Panc1 (cell line): ENCODE measurements around the gene PDGFD.

ENCODE experiments used
- CTCF ChIP-seq: fragments of 450-650 bp; IDR thresholded peaks from 2 replicates; pipeline ENCODE4 v1.5.1; 2017; ENCODE audit warnings: mild to moderate bottlenecking
- SIN3A ChIP-seq: IDR thresholded peaks from 2 replicates; pipeline ENCODE4 v1.6.1; 2012; ENCODE audit warnings: low read depth, mild to moderate bottlenecking, low read length, moderate library complexity, borderline replicate concordance; ENCODE audit not compliant: insufficient read depth

- TF ChIP-seq CTCF: no peak
- TF ChIP-seq SIN3A: no peak
Observed at GRCh38 chr11:103907548-103908455, 256.1 kb downstream of the PDGFD start.
